HT1080 (cell line): ENCODE data around the gene LYPD3. TPM values are rescaled to one million over a fixed set of nuclear protein-coding genes. Genes with fewer than 3 reads are reported as not detected.
A peak's percentile ranks its signal among the peaks of the same experiment; 100 is the strongest.
"Not testable (repeated sequence)": the region's sequence is repeated elsewhere in the genome, so short reads cannot be mapped to it uniquely, and the experiment has no call there.

ENCODE experiments used
- DNase-seq: peaks from one replicate; pipeline ENCODE4 v3.0.0-alpha.2; 2015; ENCODE audit warnings: low read depth
- total RNA-seq: library from RNA; depleted of rRNA; stranded (reverse); fragments of >200 nt; shearing (Covaris generic); gene quantifications from 2 replicates; pipeline ENCODE4 v1.2.3, GENCODE V29; 2014

Gene LYPD3
- total RNA-seq, 1 experiment from 2014 or later: not detected

GRCh38 chr19:43462785-43463380 is 2.5 kb downstream of the LYPD3 start:
- DNase-seq: no peak

- DNase-seq: no peak
Observed at GRCh38 chr19:43462383-43462782, 3.0 kb downstream of the LYPD3 start.

GRCh38 chr19:43461303-43461702 is 4.1 kb downstream of the LYPD3 start:
- DNase-seq: no peak

GRCh38 chr19:43460362-43461016 is 4.9 kb downstream of the LYPD3 start:
- DNase-seq: no peak

GRCh38 chr19:43457809-43458208 is 7.6 kb downstream of the LYPD3 start:
- no peak for DNase-seq

GRCh38 chr19:43455321-43456113 is 9.9 kb downstream of the LYPD3 start:
- no peak for DNase-seq

GRCh38 chr19:43454031-43454430 is 11.4 kb downstream of the LYPD3 start:
- no peak for DNase-seq

GRCh38 chr19:43452582-43452981 is 12.8 kb downstream of the LYPD3 start:
- no peak for DNase-seq

GRCh38 chr19:43450545-43450997 is 14.8 kb downstream of the LYPD3 start:
- no peak for DNase-seq

GRCh38 chr19:43447655-43448054 is 17.8 kb downstream of the LYPD3 start:
- DNase-seq: no peak

GRCh38 chr19:43446746-43447489 is 18.5 kb downstream of the LYPD3 start:
- peak; percentile 47 for DNase-seq

- DNase-seq: no peak
Observed at GRCh38 chr19:43445426-43445825, 20.0 kb downstream of the LYPD3 start.

GRCh38 chr19:43444531-43445287 is 20.7 kb downstream of the LYPD3 start:
- peak; percentile 17 for DNase-seq

GRCh38 chr19:43444091-43444490 is 21.3 kb downstream of the LYPD3 start:
- not testable (repeated sequence) for DNase-seq

- no peak for DNase-seq
Observed at GRCh38 chr19:43441716-43442115, 23.7 kb downstream of the LYPD3 start.

GRCh38 chr19:43439709-43440063 is 25.7 kb downstream of the LYPD3 start:
- no peak for DNase-seq

GRCh38 chr19:43439032-43439708 is 26.2 kb downstream of the LYPD3 start:
- peak; percentile 65 for DNase-seq

- DNase-seq: no peak
Observed at GRCh38 chr19:43438291-43439031, 26.9 kb downstream of the LYPD3 start.

- DNase-seq: no peak
Observed at GRCh38 chr19:43437712-43438111, 27.7 kb downstream of the LYPD3 start.

GRCh38 chr19:43437284-43437683 is 28.1 kb downstream of the LYPD3 start:
- DNase-seq: not testable (repeated sequence)
